OCI-LY3 (cell line): ENCODE measurements around the gene DOCK8.

Source experiments
- H2AFZ ChIP-seq: fragments of 200-600, 300-600 bp; shearing (Covaris generic); 2 replicates; pipeline ENCODE4 v1.6.0; 2014; ENCODE audit warnings: antibody characterized with exemption, low read depth, low read length
- H3K27ac ChIP-seq: fragments of 200-600, 300-600 bp; sonication (generic); 2 replicates; pipeline ENCODE4 v1.5.1; 2014; ENCODE audit warnings: mild to moderate bottlenecking, low read length, moderate library complexity, mixed read lengths
- H3K27me3 ChIP-seq: fragments of 200-600, 300-600 bp; sonication (generic); 2 replicates; pipeline ENCODE4 v1.6.1; 2014; ENCODE audit warnings: low read depth, low read length, mixed read lengths
- H3K36me3 ChIP-seq: fragments of 200-600, 300-600 bp; sonication (generic); replicated peaks from 2 replicates; pipeline ENCODE3; 2014; ENCODE audit warnings: low read depth, low read length, mixed read lengths
- H3K4me1 ChIP-seq: fragments of 300-600, 200-600 bp; sonication (generic); 2 replicates; pipeline ENCODE4 v1.6.1; 2014; ENCODE audit warnings: low read length, mixed read lengths
- H3K4me2 ChIP-seq: fragments of 200-600, 300-600 bp; sonication (generic); 2 replicates; pipeline ENCODE4 v1.6.1; 2014; ENCODE audit warnings: low read length, mixed read lengths
- H3K4me3 ChIP-seq: fragments of 300-600, 200-600 bp; sonication (generic); 2 replicates; pipeline ENCODE4 v1.5.1; 2014; ENCODE audit warnings: antibody characterized with exemption, mild to moderate bottlenecking, low read length, moderate library complexity
- H3K79me2 ChIP-seq: fragments of 300-600, 200-600 bp; shearing (Covaris generic); 2 replicates; pipeline ENCODE4 v1.6.1; 2014; ENCODE audit warnings: mild to moderate bottlenecking, low read length, mixed read lengths
- H3K9ac ChIP-seq: fragments of 300-600, 200-600 bp; shearing (Covaris generic); 2 replicates; pipeline ENCODE4 v1.6.0; 2014; ENCODE audit warnings: mild to moderate bottlenecking, low read length, moderate library complexity
- H3K9me3 ChIP-seq: fragments of 200-600, 300-600 bp; shearing (Covaris generic); 2 replicates; pipeline ENCODE4 v1.6.1; 2014; ENCODE audit warnings: low read length, mixed read lengths; ENCODE audit not compliant: insufficient read depth
- H4K20me1 ChIP-seq: fragments of 200-600, 300-600 bp; sonication (generic); 2 replicates; pipeline ENCODE4 v1.6.1; 2016; ENCODE audit warnings: low read length, mixed read lengths; ENCODE audit not compliant: insufficient read depth
- CTCF ChIP-seq: fragments of 200-600, 300-600 bp; sonication (generic); IDR thresholded peaks from 2 replicates; pipeline ENCODE4 v1.5.1; 2014; ENCODE audit warnings: antibody characterized with exemption, low read length, low read depth
- EZH2phosphoT487 ChIP-seq: fragments of 200-600 bp; shearing (Covaris generic); IDR thresholded peaks from 2 replicates; pipeline ENCODE4 v1.6.1; 2018; ENCODE audit warnings: antibody characterized with exemption, mixed run types, low read depth

DOCK8 gene

GRCh38 chr9:279674-280073, 65.0 kb downstream of the DOCK8 start:
- H4K20me1 ChIP-seq: no peaks in the 10 kb centered on the region
- TF ChIP-seq CTCF (no peak), EZH2phosphoT487 (no peak)
- peaks cover 40% of the 10 kb centered on the region for H3K36me3 ChIP-seq
- H3K79me2 ChIP-seq: peaks cover 25% of the 10 kb centered on the region
- no peak overlapping the region for H2AFZ ChIP-seq
- no peak overlapping the region for H3K9ac ChIP-seq
- H3K4me1 ChIP-seq: no peaks in the 10 kb centered on the region
- H3K4me3 ChIP-seq: no peak overlapping the region
- H3K4me2 ChIP-seq: no peak overlapping the region
- no peak overlapping the region for H3K27ac ChIP-seq
- no peaks in the 10 kb centered on the region for H3K9me3 ChIP-seq
- no peaks in the 10 kb centered on the region for H3K27me3 ChIP-seq

- no peak overlapping the region for H3K9ac ChIP-seq
- peaks cover 18% of the 10 kb centered on the region for H3K79me2 ChIP-seq
- H4K20me1 ChIP-seq: no peaks in the 10 kb centered on the region
- H3K4me2 ChIP-seq: no peak overlapping the region
- TF ChIP-seq CTCF (no peak), EZH2phosphoT487 (no peak)
- no peak overlapping the region for H2AFZ ChIP-seq
- H3K4me3 ChIP-seq: no peak overlapping the region
- no peaks in the 10 kb centered on the region for H3K4me1 ChIP-seq
- H3K27me3 ChIP-seq: no peaks in the 10 kb centered on the region
- H3K36me3 ChIP-seq: peaks cover 40% of the 10 kb centered on the region
- H3K27ac ChIP-seq: no peak overlapping the region
- no peaks in the 10 kb centered on the region for H3K9me3 ChIP-seq
These were observed 67.3 kb downstream of the DOCK8 start for GRCh38 chr9:281741-282645.

- Histone ChIP-seq H3K79me2 (peaks cover 11% of the 10 kb centered on the region), H3K36me3 (peaks cover 44% of the 10 kb centered on the region), H3K4me3 (no peak overlapping the region)
These were observed 71.5 kb downstream of the DOCK8 start for GRCh38 chr9:286071-286740.

More at GRCh38 chr9:286071-286740, 71.5 kb downstream of the DOCK8 start:
- Histone ChIP-seq H3K4me1 (no peaks in the 10 kb centered on the region), H4K20me1 (no peaks in the 10 kb centered on the region), H3K9ac (no peak overlapping the region), H3K27ac (no peak overlapping the region), H2AFZ (no peak overlapping the region), H3K27me3 (no peaks in the 10 kb centered on the region), H3K9me3 (no peaks in the 10 kb centered on the region), H3K4me2 (no peak overlapping the region)
- TF ChIP-seq EZH2phosphoT487: no peak
- TF ChIP-seq CTCF: no peak
